Testis (tissue), 2 donors: Measurements from ENCODE around the gene LRRC3.

Experiments
- POLR2A ChIP-seq: fragments of 450-650 bp; IDR thresholded peaks from one replicate; pipeline ENCODE4 v1.6.1; 2017; ENCODE audit warnings: antibody characterized with exemption, mild to moderate bottlenecking, moderate library complexity
- TF ChIP-seq, protein P1 (sequence below), 3 experiments: fragments of 450-650 bp in 2 of 3; fragments of 200-600 bp in 1 of 3; sonication (generic) in 1 of 3; IDR thresholded peaks; one replicate each; pipeline ENCODE4 v1.5.1; 2016 to 2019; ENCODE audit warnings: antibody characterized with exemption in 3 of 3, mild to moderate bottlenecking in 2 of 3, moderate library complexity in 1 of 3

DNA sequence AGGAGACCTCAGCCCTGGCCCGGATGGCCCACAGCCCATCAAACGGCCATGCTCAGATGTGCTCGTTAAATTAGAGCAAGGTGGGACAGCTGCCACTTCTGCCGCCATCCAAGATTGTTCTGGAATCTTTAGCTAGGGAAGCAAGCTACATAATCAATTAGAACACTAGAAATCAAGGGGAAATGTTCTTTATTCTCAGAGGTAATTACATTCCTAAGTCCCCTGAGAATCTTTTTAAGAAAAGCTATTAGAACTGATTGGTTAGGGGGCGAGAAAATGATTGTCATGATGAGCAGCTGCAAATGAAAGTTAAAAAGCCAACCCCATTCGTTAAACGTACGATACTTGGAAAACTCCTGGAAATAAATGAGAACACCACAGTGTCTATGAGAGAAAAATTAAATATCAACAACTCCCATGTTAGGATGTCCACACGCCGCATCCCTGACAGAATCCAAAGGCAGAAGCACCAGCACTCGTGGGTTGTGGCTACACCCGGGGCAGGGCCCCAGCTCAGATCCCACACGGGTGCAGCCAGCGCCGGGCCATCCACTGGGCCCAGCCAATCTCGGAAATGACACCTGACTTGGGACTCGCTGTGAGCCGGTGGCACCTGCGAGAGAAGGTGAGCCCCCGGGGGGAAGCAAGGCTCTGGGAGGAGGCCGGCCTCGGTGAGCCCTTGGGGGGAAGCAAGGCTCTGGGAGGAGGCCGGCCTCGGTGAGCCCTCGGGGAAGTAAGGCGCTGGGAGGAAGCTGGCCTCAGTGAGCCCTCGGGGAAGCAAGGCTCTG, 47.1 kb downstream of the LRRC3 start:
- TF ChIP-seq POLR2A = no peak
- TF ChIP-seq, protein P1, sequence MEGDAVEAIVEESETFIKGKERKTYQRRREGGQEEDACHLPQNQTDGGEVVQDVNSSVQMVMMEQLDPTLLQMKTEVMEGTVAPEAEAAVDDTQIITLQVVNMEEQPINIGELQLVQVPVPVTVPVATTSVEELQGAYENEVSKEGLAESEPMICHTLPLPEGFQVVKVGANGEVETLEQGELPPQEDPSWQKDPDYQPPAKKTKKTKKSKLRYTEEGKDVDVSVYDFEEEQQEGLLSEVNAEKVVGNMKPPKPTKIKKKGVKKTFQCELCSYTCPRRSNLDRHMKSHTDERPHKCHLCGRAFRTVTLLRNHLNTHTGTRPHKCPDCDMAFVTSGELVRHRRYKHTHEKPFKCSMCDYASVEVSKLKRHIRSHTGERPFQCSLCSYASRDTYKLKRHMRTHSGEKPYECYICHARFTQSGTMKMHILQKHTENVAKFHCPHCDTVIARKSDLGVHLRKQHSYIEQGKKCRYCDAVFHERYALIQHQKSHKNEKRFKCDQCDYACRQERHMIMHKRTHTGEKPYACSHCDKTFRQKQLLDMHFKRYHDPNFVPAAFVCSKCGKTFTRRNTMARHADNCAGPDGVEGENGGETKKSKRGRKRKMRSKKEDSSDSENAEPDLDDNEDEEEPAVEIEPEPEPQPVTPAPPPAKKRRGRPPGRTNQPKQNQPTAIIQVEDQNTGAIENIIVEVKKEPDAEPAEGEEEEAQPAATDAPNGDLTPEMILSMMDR (IDR thresholded peaks at IDR 0.05) = no peak
